ENCODE measurements around the gene SLC20A1.
A peak's percentile ranks its signal among the peaks of the same experiment; 100 is the strongest.
"Not testable (repeated sequence)": the region's sequence is repeated elsewhere in the genome, so short reads cannot be mapped to it uniquely, and the experiment has no call there.

SLC20A1 gene

GRCh38 chr2:112612283-112612682 lies 33.5 kb upstream of the SLC20A1 start:
- not testable (repeated sequence) for H3K9me3 Mint-ChIP-seq; H3K27me3 Mint-ChIP-seq; H3K4me3 Mint-ChIP-seq; H3K4me1 Mint-ChIP-seq; H3K36me3 Mint-ChIP-seq (ENCODE audit: insufficient read depth); H3K27ac Mint-ChIP-seq (ENCODE audit: low read depth); DNase-seq (ENCODE audit: low spot score in 2 of 2); ATAC-seq (replicated peaks; ENCODE audit: extremely low read depth, poor library complexity, severe bottlenecking)

- ATAC-seq (replicated peaks; ENCODE audit: extremely low read depth, poor library complexity, severe bottlenecking) (no peak), DNase-seq (ENCODE audit: low spot score in 2 of 2) (no peak)
- Mint-ChIP-seq H3K36me3 (ENCODE audit: insufficient read depth) (no peaks in the 10 kb centered on the region), H3K4me3 (no peak overlapping the region), H3K9me3 (no peaks in the 10 kb centered on the region), H3K27me3 (no peaks in the 10 kb centered on the region), H3K4me1 (no peaks in the 10 kb centered on the region), H3K27ac (ENCODE audit: low read depth) (no peak overlapping the region)
These were observed 31.4 kb upstream of the SLC20A1 start for GRCh38 chr2:112614201-112614840.

GRCh38 chr2:112615051-112615450 lies 30.7 kb upstream of the SLC20A1 start:
- Mint-ChIP-seq H3K9me3 (no peaks in the 10 kb centered on the region), H3K27ac (ENCODE audit: low read depth) (no peak overlapping the region), H3K4me1 (no peaks in the 10 kb centered on the region), H3K36me3 (ENCODE audit: insufficient read depth) (no peaks in the 10 kb centered on the region), H3K4me3 (no peak overlapping the region), H3K27me3 (no peaks in the 10 kb centered on the region)
- DNase-seq (ENCODE audit: low spot score in 2 of 2) (no peak), ATAC-seq (replicated peaks; ENCODE audit: extremely low read depth, poor library complexity, severe bottlenecking) (no peak)

GRCh38 chr2:112615798-112616197 lies 29.9 kb upstream of the SLC20A1 start:
- H3K36me3 Mint-ChIP-seq (ENCODE audit: insufficient read depth); H3K4me3 Mint-ChIP-seq; H3K27me3 Mint-ChIP-seq; DNase-seq (ENCODE audit: low spot score in 2 of 2); ATAC-seq (replicated peaks; ENCODE audit: extremely low read depth, poor library complexity, severe bottlenecking); H3K4me1 Mint-ChIP-seq; H3K27ac Mint-ChIP-seq (ENCODE audit: low read depth); H3K9me3 Mint-ChIP-seq: not testable (repeated sequence)

DNA sequence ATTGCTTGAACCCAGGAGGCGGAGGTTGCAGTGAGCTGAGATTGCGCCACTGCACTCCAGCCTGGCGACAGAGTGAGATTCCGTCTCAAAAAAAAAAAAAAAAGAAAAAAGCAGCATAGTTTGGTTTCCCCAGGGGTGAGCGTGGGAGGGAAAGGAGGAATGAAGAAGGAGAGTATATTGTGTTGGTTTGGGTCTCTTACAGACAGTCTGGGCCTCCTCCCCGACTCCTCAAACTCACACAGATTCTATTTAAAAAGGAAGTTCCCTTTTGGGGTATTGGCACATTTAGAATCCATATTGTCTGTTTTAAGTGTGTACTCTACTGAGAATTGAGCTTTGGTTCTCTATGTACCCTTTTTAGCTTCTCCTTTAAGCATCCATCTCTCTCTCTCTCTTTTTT lies 27.4 kb upstream of the SLC20A1 start:
- Mint-ChIP-seq H3K36me3 (ENCODE audit: insufficient read depth) (no peaks in the 10 kb centered on the region), H3K27me3 (no peaks in the 10 kb centered on the region), H3K27ac (ENCODE audit: low read depth) (no peak overlapping the region), H3K4me3 (no peak overlapping the region), H3K9me3 (no peaks in the 10 kb centered on the region), H3K4me1 (no peaks in the 10 kb centered on the region)
- no peak for DNase-seq (ENCODE audit: low spot score in 2 of 2)
- ATAC-seq (replicated peaks; ENCODE audit: extremely low read depth, poor library complexity, severe bottlenecking) = no peak

GRCh38 chr2:112621790-112622527 lies 23.8 kb upstream of the SLC20A1 start:
- Mint-ChIP-seq H3K4me3 (no peak overlapping the region), H3K9me3 (no peaks in the 10 kb centered on the region), H3K36me3 (ENCODE audit: insufficient read depth) (peaks cover 3% of the 10 kb centered on the region), H3K4me1 (peaks cover 29% of the 10 kb centered on the region), H3K27me3 (no peaks in the 10 kb centered on the region), H3K27ac (ENCODE audit: low read depth) (no peak overlapping the region)
- DNase-seq (ENCODE audit: low spot score in 2 of 2) (no peak), ATAC-seq (replicated peaks; ENCODE audit: extremely low read depth, poor library complexity, severe bottlenecking) (no peak)

GRCh38 chr2:112622528-112622849 lies 23.2 kb upstream of the SLC20A1 start:
- Mint-ChIP-seq H3K4me1 (peaks cover 34% of the 10 kb centered on the region), H3K27ac (ENCODE audit: low read depth) (no peak overlapping the region), H3K4me3 (no peak overlapping the region), H3K36me3 (ENCODE audit: insufficient read depth) (peaks cover 3% of the 10 kb centered on the region), H3K9me3 (no peaks in the 10 kb centered on the region), H3K27me3 (no peaks in the 10 kb centered on the region)
- DNase-seq (ENCODE audit: low spot score in 2 of 2) = no peak
- ATAC-seq (replicated peaks; ENCODE audit: extremely low read depth, poor library complexity, severe bottlenecking) = no peak

GRCh38 chr2:112623913-112624777 lies 21.6 kb upstream of the SLC20A1 start:
- Mint-ChIP-seq H3K4me3 (peak overlapping the region; percentile 27), H3K27ac (ENCODE audit: low read depth) (peak overlapping the region; percentile 78), H3K4me1 (peaks cover 43% of the 10 kb centered on the region), H3K9me3 (no peaks in the 10 kb centered on the region), H3K27me3 (no peaks in the 10 kb centered on the region), H3K36me3 (ENCODE audit: insufficient read depth) (peaks cover 5% of the 10 kb centered on the region)
- ATAC-seq (replicated peaks; ENCODE audit: extremely low read depth, poor library complexity, severe bottlenecking) (peak; percentile 80), DNase-seq (ENCODE audit: low spot score in 2 of 2) (peak; percentile 33 to 46)

DNA sequence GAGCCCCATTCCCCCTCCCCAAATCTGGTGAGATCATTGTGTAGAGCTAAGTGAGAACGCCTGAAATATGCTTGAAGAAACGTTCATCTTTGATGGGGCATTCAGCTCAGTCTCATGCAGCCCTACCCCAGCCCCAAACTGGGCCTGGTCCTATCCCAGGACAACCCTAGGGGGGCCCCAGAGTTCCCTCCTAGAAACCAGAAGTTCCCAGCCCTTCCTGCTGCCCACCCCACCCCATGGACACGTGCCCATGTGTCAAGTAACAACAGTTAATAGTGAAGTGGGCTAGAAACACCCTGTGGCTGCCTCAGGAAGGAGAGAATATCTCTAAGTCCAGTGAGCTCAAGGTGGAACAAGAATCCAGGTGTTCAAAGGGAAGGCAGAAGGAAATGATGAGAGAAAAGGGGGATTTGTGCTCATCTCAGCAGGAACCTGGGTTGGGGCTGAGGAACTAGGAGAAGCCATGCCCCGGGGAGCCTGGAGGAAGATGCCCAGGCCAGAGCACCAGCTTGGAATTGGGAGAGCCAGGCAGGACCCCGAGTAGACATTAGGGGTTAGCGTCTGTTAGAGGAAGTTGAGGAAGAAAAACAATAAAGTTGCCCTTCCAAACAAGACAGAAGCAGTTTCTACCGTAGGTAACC lies 20.1 kb upstream of the SLC20A1 start:
- peaks cover 6% of the 10 kb centered on the region for H3K36me3 Mint-ChIP-seq (ENCODE audit: insufficient read depth)
- H3K4me1 Mint-ChIP-seq = peaks cover 58% of the 10 kb centered on the region
- no peaks in the 10 kb centered on the region for H3K9me3 Mint-ChIP-seq
- ATAC-seq (replicated peaks; ENCODE audit: extremely low read depth, poor library complexity, severe bottlenecking) (no peak), DNase-seq (ENCODE audit: low spot score in 2 of 2) (no peak)
- no peaks in the 10 kb centered on the region for H3K27me3 Mint-ChIP-seq
- H3K27ac Mint-ChIP-seq (ENCODE audit: low read depth) = no peak overlapping the region
- H3K4me3 Mint-ChIP-seq = peak overlapping the region; percentile 49

- DNase-seq (ENCODE audit: low spot score in 2 of 2) = peak; percentile 34 to 47
- Mint-ChIP-seq H3K36me3 (ENCODE audit: insufficient read depth) (peaks cover 15% of the 10 kb centered on the region), H3K27me3 (no peaks in the 10 kb centered on the region), H3K4me3 (peak overlapping the region; percentile 71), H3K9me3 (no peaks in the 10 kb centered on the region), H3K27ac (ENCODE audit: low read depth) (peak overlapping the region; percentile 25), H3K4me1 (peaks cover 68% of the 10 kb centered on the region)
- ATAC-seq (replicated peaks; ENCODE audit: extremely low read depth, poor library complexity, severe bottlenecking) = peak; percentile 31
These were observed 19.1 kb upstream of the SLC20A1 start for GRCh38 chr2:112626604-112627059.

GRCh38 chr2:112627060-112628040 lies 18.4 kb upstream of the SLC20A1 start:
- DNase-seq (ENCODE audit: low spot score in 2 of 2) (no peak), ATAC-seq (replicated peaks; ENCODE audit: extremely low read depth, poor library complexity, severe bottlenecking) (no peak)
- peaks cover 73% of the 10 kb centered on the region for H3K4me1 Mint-ChIP-seq
- H3K27ac Mint-ChIP-seq (ENCODE audit: low read depth) = peak overlapping the region; percentile 68
- no peaks in the 10 kb centered on the region for H3K9me3 Mint-ChIP-seq
- H3K36me3 Mint-ChIP-seq (ENCODE audit: insufficient read depth) = peaks cover 17% of the 10 kb centered on the region
- peak overlapping the region; percentile 71 for H3K4me3 Mint-ChIP-seq
- H3K27me3 Mint-ChIP-seq = no peaks in the 10 kb centered on the region
